Neural progenitor cell (in vitro differentiated cells): ENCODE data around the gene GATA1.

Source experiments
- CTCF ChIP-seq: fragments of 200-600 bp; sonication (generic); IDR thresholded peaks from 2 replicates; pipeline ENCODE4 v1.5.1; 2017; ENCODE audit warnings: antibody characterized with exemption, mild to moderate bottlenecking
- EZH2 ChIP-seq: fragments of 200-600 bp; sonication (generic); IDR thresholded peaks from 2 replicates; pipeline ENCODE4 v1.6.1; 2017; ENCODE audit warnings: antibody characterized with exemption, mild to moderate bottlenecking, moderate library complexity

- TF ChIP-seq CTCF (no peak), EZH2 (no peak)
These were observed 38.9 kb upstream of the GATA1 start for GRCh38 chrX:48747415-48748016.
